GM12875 (cell line): ENCODE measurements around the gene KBTBD13.
"Not testable (repeated sequence)": the region's sequence is repeated elsewhere in the genome, so short reads cannot be mapped to it uniquely, and the experiment has no call there.

ENCODE experiments used
- H3K4me3 ChIP-seq: one replicate; pipeline ENCODE4 v1.5.1; 2011; ENCODE audit warnings: low read depth, low read length, control low read depth
- TF ChIP-seq, protein P1 (sequence below): IDR thresholded peaks from 2 replicates; pipeline ENCODE4 v1.5.1; 2011; ENCODE audit warnings: low read depth, mild to moderate bottlenecking, control low read depth, inconsistent platforms, low read length, moderate library complexity, borderline replicate concordance; ENCODE audit not compliant: insufficient read depth

The KBTBD13 gene

GRCh38 chr15:65069179-65069578 is 7.4 kb upstream of the KBTBD13 start:
- no peak overlapping the region for H3K4me3 ChIP-seq
- TF ChIP-seq, protein P1, sequence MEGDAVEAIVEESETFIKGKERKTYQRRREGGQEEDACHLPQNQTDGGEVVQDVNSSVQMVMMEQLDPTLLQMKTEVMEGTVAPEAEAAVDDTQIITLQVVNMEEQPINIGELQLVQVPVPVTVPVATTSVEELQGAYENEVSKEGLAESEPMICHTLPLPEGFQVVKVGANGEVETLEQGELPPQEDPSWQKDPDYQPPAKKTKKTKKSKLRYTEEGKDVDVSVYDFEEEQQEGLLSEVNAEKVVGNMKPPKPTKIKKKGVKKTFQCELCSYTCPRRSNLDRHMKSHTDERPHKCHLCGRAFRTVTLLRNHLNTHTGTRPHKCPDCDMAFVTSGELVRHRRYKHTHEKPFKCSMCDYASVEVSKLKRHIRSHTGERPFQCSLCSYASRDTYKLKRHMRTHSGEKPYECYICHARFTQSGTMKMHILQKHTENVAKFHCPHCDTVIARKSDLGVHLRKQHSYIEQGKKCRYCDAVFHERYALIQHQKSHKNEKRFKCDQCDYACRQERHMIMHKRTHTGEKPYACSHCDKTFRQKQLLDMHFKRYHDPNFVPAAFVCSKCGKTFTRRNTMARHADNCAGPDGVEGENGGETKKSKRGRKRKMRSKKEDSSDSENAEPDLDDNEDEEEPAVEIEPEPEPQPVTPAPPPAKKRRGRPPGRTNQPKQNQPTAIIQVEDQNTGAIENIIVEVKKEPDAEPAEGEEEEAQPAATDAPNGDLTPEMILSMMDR: no peak

DNA sequence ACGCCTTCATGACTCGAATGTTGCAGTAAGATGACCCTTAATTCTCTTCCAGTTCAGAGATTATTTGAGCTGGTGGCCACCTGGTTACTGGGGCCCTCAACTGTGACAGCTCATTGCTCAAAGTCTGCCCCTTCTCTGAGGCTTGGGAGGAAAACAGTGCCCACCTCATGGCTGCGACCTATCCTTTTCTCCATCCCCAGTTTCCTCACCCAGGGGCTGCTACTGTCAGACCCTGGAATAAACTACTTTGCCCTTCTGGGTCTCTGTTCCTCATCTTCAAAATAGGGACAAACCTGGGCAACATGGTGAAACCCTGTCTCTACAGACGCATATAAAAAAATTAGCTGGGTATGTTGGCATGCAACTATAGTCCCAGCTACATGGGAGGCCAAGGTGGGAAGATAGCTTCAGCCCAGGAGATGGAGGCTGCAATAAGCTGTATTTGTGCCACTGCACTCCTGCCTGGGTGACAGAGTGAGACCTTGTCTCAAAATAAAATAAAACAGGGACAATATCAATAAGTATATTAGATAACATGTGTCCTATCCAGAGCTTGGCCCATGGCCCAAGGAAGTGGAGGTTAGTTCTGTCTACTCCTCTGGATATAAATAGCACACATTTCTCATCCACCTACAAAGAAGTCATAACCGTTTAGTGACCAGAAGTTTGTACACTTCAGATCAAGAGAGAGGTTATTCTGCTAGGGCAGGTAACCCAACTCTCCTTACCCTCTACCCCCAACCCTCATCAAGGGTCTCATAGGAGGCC is 6.6 kb upstream of the KBTBD13 start:
- no peak overlapping the region for H3K4me3 ChIP-seq
- TF ChIP-seq, protein P1: no peak

DNA sequence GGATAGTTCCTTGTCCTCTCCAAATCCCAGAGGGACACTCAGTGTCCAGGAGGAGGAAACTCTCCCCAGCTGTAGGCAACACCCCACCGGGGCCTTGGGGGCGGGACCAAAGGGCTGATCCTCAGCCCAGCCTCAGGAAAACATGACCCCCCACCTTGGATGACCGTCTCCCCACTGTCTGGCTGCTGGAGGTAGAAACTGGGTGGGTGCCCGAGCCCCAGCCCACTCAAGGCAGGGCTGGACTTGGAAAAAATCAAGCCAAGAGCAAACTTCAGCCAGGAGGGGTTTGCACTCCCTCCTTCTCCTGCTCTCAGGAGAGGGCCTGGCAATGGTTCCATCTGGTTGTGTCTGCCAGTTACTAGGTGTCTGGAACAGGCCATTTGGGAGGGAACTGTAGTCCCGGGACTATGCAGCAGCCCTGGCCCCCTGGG is 5.2 kb upstream of the KBTBD13 start:
- no peak overlapping the region for H3K4me3 ChIP-seq
- TF ChIP-seq, protein P1: no peak

- no peak overlapping the region for H3K4me3 ChIP-seq
- TF ChIP-seq, protein P1: no peak
Observed at GRCh38 chr15:65072027-65072426, 4.5 kb upstream of the KBTBD13 start.

DNA sequence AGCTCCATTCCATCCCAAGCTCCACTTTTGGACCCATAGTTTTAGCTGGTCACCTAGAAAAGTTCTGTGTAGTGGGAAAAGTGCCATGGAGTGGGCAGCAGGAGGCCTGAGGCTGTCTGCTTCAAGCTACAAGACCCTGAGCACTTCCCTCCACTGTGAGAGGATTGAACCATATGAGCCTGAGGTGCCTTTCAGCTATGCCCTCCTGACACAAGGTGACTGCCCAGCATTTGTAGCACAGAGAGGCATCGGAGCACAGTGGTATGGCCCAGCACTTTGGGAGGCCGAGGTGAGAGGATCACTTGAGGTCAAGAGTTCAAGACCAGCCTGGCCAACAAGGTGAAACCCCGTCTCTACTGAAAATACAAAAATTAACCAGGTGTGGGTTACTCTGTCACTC is 3.9 kb upstream of the KBTBD13 start:
- TF ChIP-seq, protein P1: no peak
- no peak overlapping the region for H3K4me3 ChIP-seq

- not testable (repeated sequence) for H3K4me3 ChIP-seq
Observed at GRCh38 chr15:65074946-65075345, 1.6 kb upstream of the KBTBD13 start.

DNA sequence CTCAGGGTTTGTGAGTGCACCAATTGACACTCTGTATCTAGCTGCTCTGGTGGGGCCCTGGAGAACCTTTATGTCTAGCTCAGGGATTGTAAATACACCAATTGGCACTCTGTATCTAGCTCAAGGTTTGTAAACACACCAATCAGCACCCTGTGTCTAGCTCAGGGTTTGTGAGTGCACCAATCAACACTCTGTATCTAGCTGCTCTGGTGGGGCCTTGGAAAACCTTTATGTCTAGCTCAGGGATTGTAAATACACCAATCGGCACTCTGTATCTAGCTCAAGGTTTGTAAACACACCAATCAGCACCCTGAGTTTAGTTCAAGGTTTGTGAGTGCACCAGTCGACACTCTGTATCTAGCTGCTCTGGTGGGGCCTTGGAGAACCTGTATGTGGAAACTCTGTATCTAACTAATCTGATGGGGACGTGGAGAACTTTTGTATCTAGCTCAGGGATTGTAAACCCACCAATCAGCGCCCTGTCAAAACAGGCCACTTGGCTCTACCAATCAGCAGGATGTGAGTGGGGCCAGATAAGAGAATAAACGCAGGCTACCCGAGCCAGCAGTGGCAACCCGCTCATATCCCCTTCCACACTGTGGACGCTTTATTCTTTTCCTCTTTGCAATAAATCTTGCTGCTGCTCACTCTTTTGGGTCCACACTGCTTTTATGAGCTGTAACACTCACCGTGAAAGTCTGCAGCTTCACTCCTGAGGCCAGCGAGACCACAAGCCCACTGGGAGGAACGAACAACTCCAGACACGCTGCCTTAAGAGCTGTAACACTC is 745 bp upstream of the KBTBD13 start:
- H3K4me3 ChIP-seq: not testable (repeated sequence)
